Gastrocnemius medialis (tissue), 4 donors: ENCODE measurements around the gene NCOA7.

Experiments used
- POLR2A ChIP-seq, 2 donors: fragments of 450-650 bp; IDR thresholded peaks; one replicate each; pipeline ENCODE4 v1.6.1; 2017; ENCODE audit warnings: antibody characterized with exemption in 2 of 2, mild to moderate bottlenecking in 2 of 2, moderate library complexity in 2 of 2
- TF ChIP-seq, protein P1 (sequence below), 5 experiments: fragments of 450-650 bp in 3 of 5; fragments of 200-600 bp in 2 of 5; sonication (generic) in 2 of 5; IDR thresholded peaks in 4 of 5; conservative IDR thresholded peaks in 1 of 5; 1 replicate in 4 of 5; 2 replicates in 1 of 5; pipeline ENCODE4 v1.5.1; 2016 to 2019; ENCODE audit warnings: antibody characterized with exemption in 5 of 5, mild to moderate bottlenecking in 3 of 5, moderate library complexity in 3 of 5

DNA sequence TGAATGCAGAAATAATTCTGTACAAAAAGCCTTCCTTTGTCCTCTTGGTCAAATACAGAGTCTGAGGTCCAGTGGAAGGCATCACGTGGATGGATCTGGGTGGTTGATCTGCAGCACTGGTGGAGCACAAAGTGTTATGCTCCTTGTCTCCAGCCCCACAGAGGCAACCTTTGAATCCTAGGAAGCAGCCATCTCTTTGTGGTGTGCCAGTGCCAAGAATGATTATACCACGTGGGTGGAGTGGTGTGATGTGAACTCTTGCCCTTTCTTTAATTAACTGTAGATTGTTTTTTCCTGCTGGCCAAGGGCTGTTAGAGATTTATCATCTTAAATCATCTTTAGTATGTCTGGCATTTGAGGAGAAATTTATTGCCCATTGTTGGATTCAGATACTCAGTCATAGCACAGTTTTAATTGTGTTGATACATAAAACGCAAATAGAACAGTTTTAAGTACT is 31.1 kb downstream of the NCOA7 start:
- TF ChIP-seq, protein P1, sequence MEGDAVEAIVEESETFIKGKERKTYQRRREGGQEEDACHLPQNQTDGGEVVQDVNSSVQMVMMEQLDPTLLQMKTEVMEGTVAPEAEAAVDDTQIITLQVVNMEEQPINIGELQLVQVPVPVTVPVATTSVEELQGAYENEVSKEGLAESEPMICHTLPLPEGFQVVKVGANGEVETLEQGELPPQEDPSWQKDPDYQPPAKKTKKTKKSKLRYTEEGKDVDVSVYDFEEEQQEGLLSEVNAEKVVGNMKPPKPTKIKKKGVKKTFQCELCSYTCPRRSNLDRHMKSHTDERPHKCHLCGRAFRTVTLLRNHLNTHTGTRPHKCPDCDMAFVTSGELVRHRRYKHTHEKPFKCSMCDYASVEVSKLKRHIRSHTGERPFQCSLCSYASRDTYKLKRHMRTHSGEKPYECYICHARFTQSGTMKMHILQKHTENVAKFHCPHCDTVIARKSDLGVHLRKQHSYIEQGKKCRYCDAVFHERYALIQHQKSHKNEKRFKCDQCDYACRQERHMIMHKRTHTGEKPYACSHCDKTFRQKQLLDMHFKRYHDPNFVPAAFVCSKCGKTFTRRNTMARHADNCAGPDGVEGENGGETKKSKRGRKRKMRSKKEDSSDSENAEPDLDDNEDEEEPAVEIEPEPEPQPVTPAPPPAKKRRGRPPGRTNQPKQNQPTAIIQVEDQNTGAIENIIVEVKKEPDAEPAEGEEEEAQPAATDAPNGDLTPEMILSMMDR (IDR thresholded peaks at IDR 0.05 in 4 of 5, conservative IDR thresholded peaks at IDR 0.05 in 1 of 5): no peak
- TF ChIP-seq POLR2A (IDR thresholded peaks at IDR 0.05): no peak
